GM12878 (cell line): Measurements from ENCODE around the gene ADGRF4. TPM values are rescaled to one million over a fixed set of nuclear protein-coding genes. Genes with fewer than 3 reads are reported as not detected.

Experiments used
- ATAC-seq: fragments of 200-7000 bp; cut with Tn5 transposase; 3 replicates; pipeline ENCODE4 v1.9.1; 2020; ENCODE audit warnings: mild to moderate bottlenecking, moderate library complexity
- BruUV-seq: library from RNA; stranded (reverse); fragments of 400-500 nt; replicated peaks from 2 replicates; lab custom pipeline; 2021; lab: Mats Ljungman, UMichigan
- CTCF ChIA-PET: fragments of 300-600 bp; sonication (Branson Sonifier 250); formaldehyde crosslinking; extraction: SDS; loops from one replicate; lab custom pipeline; 2021; ENCODE audit warnings: inconsistent platforms; lab: Yijun Ruan, JAX
- POLR2A ChIA-PET: fragments of 350-600 bp; formaldehyde crosslinking; extraction: SDS; loops from one replicate; lab custom pipeline; 2021; ENCODE audit warnings: inconsistent platforms; lab: Charles Lee
- RAD21 ChIA-PET: fragments of 300-600 bp; sonication (Branson Sonifier 250); formaldehyde crosslinking; loops from one replicate; lab custom pipeline; 2023; ENCODE audit warnings: antibody characterized with exemption; ENCODE audit not compliant: unreplicated experiment; lab: Charles Lee
- SMC1A ChIA-PET: fragments of 300-600 bp; sonication (Branson Sonifier 250); formaldehyde crosslinking; loops from one replicate; lab custom pipeline; 2023; ENCODE audit not compliant: unreplicated experiment, uncharacterized antibody; lab: Charles Lee
- DNase-seq: peaks from one replicate; pipeline ENCODE4 v3.0.0-alpha.2; 2011; ENCODE audit warnings: low read depth, low spot score
- FAIRE-seq: peaks from 3 replicates; lab custom pipeline; 2011; peaks lifted over from hg19 to GRCh38; lab: Jason Lieb, UNC
- H2AFZ ChIP-seq: 2 replicates; pipeline ENCODE4 v1.6.0; 2011; ENCODE audit warnings: low read depth, low read length, control low read depth; ENCODE audit not compliant: control insufficient read depth
- H3K27ac ChIP-seq: 2 replicates; pipeline ENCODE4 v1.5.1; 2011; ENCODE audit warnings: control low read depth; ENCODE audit not compliant: control insufficient read depth, insufficient read depth
- H3K27me3 ChIP-seq, 2 experiments: replicated peaks in 1 of 2; 2 replicates each; pipeline versions ENCODE4 v1.6.0 to v1.6.1; 2011; ENCODE audit warnings: low read length in 1 of 2; ENCODE audit not compliant: control insufficient read depth in 2 of 2, insufficient read depth in 2 of 2
- H3K36me3 ChIP-seq, 2 experiments: 2 replicates each; pipeline ENCODE4 v1.5.1; 2011; ENCODE audit warnings: low read length in 1 of 2; ENCODE audit not compliant: control insufficient read depth in 2 of 2, insufficient read depth in 2 of 2
- H3K4me1 ChIP-seq: 2 replicates; pipeline ENCODE4 v1.6.1; 2011; ENCODE audit warnings: mild to moderate bottlenecking, low read length, moderate library complexity, mixed read lengths; ENCODE audit not compliant: control insufficient read depth, insufficient read depth
- H3K4me2 ChIP-seq: 2 replicates; pipeline ENCODE4 v1.6.0; 2011; ENCODE audit warnings: control low read depth; ENCODE audit not compliant: control insufficient read depth, insufficient read depth
- H3K4me3 ChIP-seq: fragments of 200-600 bp; sonication (generic); 2 replicates; pipeline ENCODE4 v1.5.1; 2016
- H3K79me2 ChIP-seq: 2 replicates; pipeline ENCODE4 v1.6.0; 2011; ENCODE audit warnings: low read length; ENCODE audit not compliant: control insufficient read depth, insufficient read depth
- H3K9ac ChIP-seq: 2 replicates; pipeline ENCODE4 v1.8.0; 2011; ENCODE audit warnings: low read length, control low read depth, mixed read lengths; ENCODE audit not compliant: control insufficient read depth, insufficient read depth
- H3K9me3 ChIP-seq: replicated peaks from 3 replicates; pipeline ENCODE4 v1.5.1; 2011; ENCODE audit warnings: mild to moderate bottlenecking, low read length; ENCODE audit not compliant: control insufficient read depth, insufficient read depth
- H4K20me1 ChIP-seq: 2 replicates; pipeline ENCODE4 v1.6.0; 2011; ENCODE audit not compliant: control insufficient read depth, insufficient read depth
- ATF7 ChIP-seq: fragments of 450-650 bp; IDR thresholded peaks from 2 replicates; pipeline ENCODE4 v1.6.1; 2016; ENCODE audit warnings: low read depth, mild to moderate bottlenecking
- CHD1 ChIP-seq: IDR thresholded peaks from 2 replicates; pipeline ENCODE4 v1.6.1; 2012; ENCODE audit warnings: low read depth, low read length, improper control_type of control experiment
- CHD2 ChIP-seq: IDR thresholded peaks from 2 replicates; pipeline ENCODE4 v1.6.1; 2011; ENCODE audit warnings: low read depth, low read length, improper control_type of control experiment, borderline replicate concordance
- KDM1A ChIP-seq: fragments of 200-600 bp; sonication (generic); IDR thresholded peaks from 2 replicates; pipeline ENCODE4 v1.6.1; 2016; ENCODE audit warnings: borderline replicate concordance
- MEF2A ChIP-seq: IDR thresholded peaks from 2 replicates; pipeline ENCODE4 v1.6.1; 2011; ENCODE audit warnings: low read depth, mild to moderate bottlenecking, low read length, moderate library complexity; ENCODE audit not compliant: insufficient read depth
- MXI1 ChIP-seq: fragments of 150-350 bp; IDR thresholded peaks from 2 replicates; pipeline ENCODE4 v1.6.1; 2011; ENCODE audit warnings: low read depth, mild to moderate bottlenecking, inconsistent platforms, low read length, improper control_type of control experiment
- MYB ChIP-seq: fragments of 150-350 bp; IDR thresholded peaks from 2 replicates; pipeline ENCODE4 v1.6.1; 2014; ENCODE audit warnings: mild to moderate bottlenecking, low read depth, low read length, borderline replicate concordance
- RAD51 ChIP-seq: fragments of 450-650 bp; IDR thresholded peaks from 2 replicates; pipeline ENCODE4 v1.6.1; 2016; ENCODE audit warnings: moderate library complexity, mild to moderate bottlenecking, inconsistent platforms
- RELB ChIP-seq: fragments of 450-650 bp; IDR thresholded peaks from 2 replicates; pipeline ENCODE4 v1.6.1; 2017; ENCODE audit warnings: low read depth, mild to moderate bottlenecking, moderate library complexity
- SP1 ChIP-seq: IDR thresholded peaks from one replicate; pipeline ENCODE4 v1.6.1; 2011; ENCODE audit warnings: low read depth, low read length
- SUZ12 ChIP-seq: fragments of 200-600 bp; sonication (generic); IDR thresholded peaks from one replicate; pipeline ENCODE4 v1.6.1; 2018; ENCODE audit warnings: antibody characterized with exemption, mild to moderate bottlenecking; ENCODE audit not compliant: unreplicated experiment
- TBL1XR1 ChIP-seq: IDR thresholded peaks from 2 replicates; pipeline ENCODE4 v1.6.1; 2012; ENCODE audit warnings: low read depth, low read length, improper control_type of control experiment
- ZNF622 ChIP-seq: fragments of 450-650 bp; IDR thresholded peaks from 2 replicates; pipeline ENCODE4 v1.6.1; 2017; ENCODE audit warnings: mild to moderate bottlenecking, inconsistent platforms
- WGBS: methylation state at CpG from one replicate; pipeline ENCODE4 v1.1.6; 2016; ENCODE audit warnings: low lambda C conversion rate; ENCODE audit not compliant: insufficient replicate concordance, insufficient coverage; ENCODE audit errors: missing lambda C conversion rate; 5-methylcytosine and 5-hydroxymethylcytosine counted together
- in situ Hi-C: fragments of 300-500 bp; cut with MboI; formaldehyde crosslinking; loops from 9 replicates; pipeline ENCODE4 v1.14.3; 2018; ENCODE audit warnings: mixed read lengths
- intact Hi-C: fragments of 100-400 bp; cut with micrococcal nuclease; formaldehyde crosslinking; loops from one replicate; pipeline ENCODE4 v1.14.2; 2022; ENCODE audit not compliant: unreplicated experiment
- polyA plus RNA-seq, 11 experiments: library from polyadenylated mRNA; depleted of rRNA in 4 of 11; unstranded in 6 of 11; stranded (reverse) in 5 of 11; fragments of >200 nt; fragmentation: Nextera tagmentation in 4 of 11; fragmentation: Illumina TruSeq in 1 of 11; extraction: Ambion mirVana in 4 of 11; extraction: Trizol in 1 of 11; gene quantifications; 1 replicate in 1 of 11; 2 replicates in 10 of 11; pipeline versions ENCODE4 v1.2.1 to v1.2.3, GENCODE V29; 2011 to 2016; ENCODE audit warnings: inconsistent platforms in 2 of 11, missing spikeins in 2 of 11, low read depth in 1 of 11
- total RNA-seq, 4 experiments: library from RNA; depleted of rRNA in 3 of 4; stranded (reverse); fragments of >200 nt in 3 of 4; fragmentation: Illumina TruSeq in 1 of 4; extraction: Trizol in 1 of 4; gene quantifications; 2 replicates each; pipeline versions ENCODE4 v1.2.1 to v1.2.3, GENCODE V29; 2013 to 2021
- TF ChIP-seq, protein P1 (sequence below): fragments of 450-650 bp; conservative IDR thresholded peaks from 2 replicates; pipeline ENCODE4 v1.6.1; 2017; ENCODE audit warnings: mild to moderate bottlenecking, moderate library complexity

ADGRF4 gene
- total and polyA plus RNA-seq, 10 of the 15 experiments (the other 5 are each of a cell fraction or from before 2014, with no cell fraction given) = 0.04 to 0.12 (median 0.06) TPM; not detected in 5

DNA sequence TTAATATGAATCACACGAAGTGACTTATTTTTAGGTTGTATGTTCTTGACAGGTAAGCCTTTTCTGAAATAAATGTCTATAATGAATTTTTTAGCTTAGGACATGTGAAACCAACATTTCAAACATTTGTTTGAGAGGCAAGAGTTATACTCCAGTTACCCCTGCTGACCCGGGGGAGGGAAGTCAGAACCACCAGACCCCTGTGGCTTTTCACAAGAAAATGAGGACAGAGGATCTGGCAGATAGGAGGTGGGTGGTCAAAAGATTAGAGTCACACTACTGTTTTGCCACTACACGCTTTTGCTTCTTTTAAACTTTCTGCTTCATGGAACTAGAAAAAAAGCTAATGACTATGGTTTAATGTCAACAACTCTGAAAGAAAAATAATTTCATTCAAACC lies 27.5 kb upstream of the ADGRF4 start:
- BruUV-seq = no TSS peak
- in situ Hi-C loops (no loop called here), intact Hi-C loops (no loop called here)
- CTCF ChIA-PET = interaction anchor here (0.6 to 1.6 kb wide), 2 partner anchors 63 kb away, joined by 3 to 6 read pairs; no protein-coding TSS in a partner anchor
- Histone ChIP-seq H3K4me3 (no peak overlapping the region), H3K9me3 (no peaks in the 10 kb centered on the region; the same call in 1 of the 3 replicates), H4K20me1 (no peaks in the 10 kb centered on the region), H3K79me2 (no peaks in the 10 kb centered on the region), H2AFZ (no peak overlapping the region), H3K4me1 (no peaks in the 10 kb centered on the region), H3K27me3 (no peaks in the 10 kb centered on the region), H3K36me3 (no peaks in the 10 kb centered on the region), H3K9ac (no peak overlapping the region), H3K4me2 (no peak overlapping the region), H3K27ac (no peak overlapping the region)
- no peak for FAIRE-seq
- no peak for ATAC-seq
- POLR2A ChIA-PET = no interaction called here
- SMC1A ChIA-PET = interaction anchor here (0.8 to 1.4 kb wide), 3 partner anchors 13 to 256 kb away, joined by 3 to 4 read pairs (median 4); no protein-coding TSS in a partner anchor
- RAD21 ChIA-PET = no interaction called here
- no peak for TF ChIP-seq MXI1
- no peak for TF ChIP-seq CHD2
- TF ChIP-seq RAD51 = no peak
- no peak for TF ChIP-seq TBL1XR1
- WGBS = 7% methylated on average over 3 of the region's 3 CpGs
- no peak for DNase-seq

DNA sequence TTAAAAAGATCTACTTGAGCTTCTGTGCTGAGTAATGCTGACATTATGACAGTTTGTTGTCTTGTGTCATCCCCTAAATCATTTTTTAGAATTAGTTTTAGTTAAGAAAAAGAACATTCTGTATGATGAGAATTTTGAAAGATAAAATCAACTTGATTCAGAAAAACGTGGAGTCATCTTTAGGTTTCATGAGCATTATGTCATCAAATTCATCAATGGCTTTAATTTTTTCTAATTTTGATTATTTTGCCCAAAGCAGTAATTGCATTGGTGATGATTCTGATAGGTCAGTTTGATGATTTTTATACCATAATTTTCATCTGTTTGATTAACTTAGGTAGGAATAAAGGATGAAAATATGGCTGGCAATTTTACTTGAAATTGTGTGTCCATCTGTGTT lies 26.6 kb upstream of the ADGRF4 start:
- no peak for FAIRE-seq
- H2AFZ ChIP-seq = no peak overlapping the region
- H3K4me1 ChIP-seq = no peaks in the 10 kb centered on the region
- no peak overlapping the region for H3K9ac ChIP-seq
- H3K36me3 ChIP-seq = no peaks in the 10 kb centered on the region
- H3K79me2 ChIP-seq = no peaks in the 10 kb centered on the region
- in situ Hi-C loops = no loop called here
- H3K4me3 ChIP-seq = no peak overlapping the region
- SMC1A ChIA-PET = interaction anchor here (0.8 kb wide), 1 partner anchor 29 kb away, joined by 3 read pairs; no protein-coding TSS in a partner anchor
- intact Hi-C loops = no loop called here
- no peak for ATAC-seq
- BruUV-seq = no TSS peak
- H3K4me2 ChIP-seq = no peak overlapping the region
- no peaks in the 10 kb centered on the region for H4K20me1 ChIP-seq
- POLR2A ChIA-PET = no interaction called here
- DNase-seq = no peak
- WGBS = 0% methylated on average over 1 of the region's 1 CpG
- RAD21 ChIA-PET = interaction anchor here (0.9 kb wide), 1 partner anchor 258 kb away, joined by 3 read pairs; no protein-coding TSS in a partner anchor
- CTCF ChIA-PET = no interaction called here
- no peaks in the 10 kb centered on the region; a peak in 1 of 4 replicates for H3K27me3 ChIP-seq
- H3K9me3 ChIP-seq = no peaks in the 10 kb centered on the region; the same call in 2 of the 3 replicates
- H3K27ac ChIP-seq = no peak overlapping the region
- TF ChIP-seq SUZ12 = no peak
- no peak for TF ChIP-seq ZNF622
- TF ChIP-seq ATF7 = no peak
- TF ChIP-seq KDM1A = no peak
- TF ChIP-seq MEF2A = no peak
- TF ChIP-seq CHD1 = no peak
- no peak for TF ChIP-seq MYB
- no peak for TF ChIP-seq SP1
- TF ChIP-seq, protein P1, sequence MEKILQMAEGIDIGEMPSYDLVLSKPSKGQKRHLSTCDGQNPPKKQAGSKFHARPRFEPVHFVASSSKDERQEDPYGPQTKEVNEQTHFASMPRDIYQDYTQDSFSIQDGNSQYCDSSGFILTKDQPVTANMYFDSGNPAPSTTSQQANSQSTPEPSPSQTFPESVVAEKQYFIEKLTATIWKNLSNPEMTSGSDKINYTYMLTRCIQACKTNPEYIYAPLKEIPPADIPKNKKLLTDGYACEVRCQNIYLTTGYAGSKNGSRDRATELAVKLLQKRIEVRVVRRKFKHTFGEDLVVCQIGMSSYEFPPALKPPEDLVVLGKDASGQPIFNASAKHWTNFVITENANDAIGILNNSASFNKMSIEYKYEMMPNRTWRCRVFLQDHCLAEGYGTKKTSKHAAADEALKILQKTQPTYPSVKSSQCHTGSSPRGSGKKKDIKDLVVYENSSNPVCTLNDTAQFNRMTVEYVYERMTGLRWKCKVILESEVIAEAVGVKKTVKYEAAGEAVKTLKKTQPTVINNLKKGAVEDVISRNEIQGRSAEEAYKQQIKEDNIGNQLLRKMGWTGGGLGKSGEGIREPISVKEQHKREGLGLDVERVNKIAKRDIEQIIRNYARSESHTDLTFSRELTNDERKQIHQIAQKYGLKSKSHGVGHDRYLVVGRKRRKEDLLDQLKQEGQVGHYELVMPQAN = no peak
- TF ChIP-seq RELB = no peak
